GM21390 (cell line): ENCODE data around the gene TRAF1.

Experiments
- ATAC-seq: cut with Tn5 transposase; IDR thresholded peaks from one replicate; pipeline ENCODE4 v1.9.1; 2021; ENCODE audit not compliant: unreplicated experiment

TRAF1 gene

DNA sequence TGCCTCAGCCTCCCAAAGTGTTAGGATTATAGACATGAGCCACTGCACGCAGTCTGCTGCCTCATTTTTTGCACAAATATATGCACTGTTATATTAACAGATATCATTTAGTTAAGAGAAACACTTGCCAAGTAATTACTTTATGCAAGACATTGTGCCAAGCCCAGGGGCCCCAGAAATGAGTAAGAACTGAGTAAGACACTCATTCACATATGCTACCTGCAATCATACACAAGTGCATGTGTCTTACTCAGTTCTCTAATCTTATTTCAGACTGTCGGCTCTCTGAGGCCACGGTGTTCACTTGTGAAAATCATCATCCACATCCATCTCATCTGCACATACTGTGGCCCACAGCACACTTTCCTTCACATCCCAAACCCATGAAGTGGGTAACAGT is 16.0 kb downstream of the TRAF1 start:
- ATAC-seq: no peak

DNA sequence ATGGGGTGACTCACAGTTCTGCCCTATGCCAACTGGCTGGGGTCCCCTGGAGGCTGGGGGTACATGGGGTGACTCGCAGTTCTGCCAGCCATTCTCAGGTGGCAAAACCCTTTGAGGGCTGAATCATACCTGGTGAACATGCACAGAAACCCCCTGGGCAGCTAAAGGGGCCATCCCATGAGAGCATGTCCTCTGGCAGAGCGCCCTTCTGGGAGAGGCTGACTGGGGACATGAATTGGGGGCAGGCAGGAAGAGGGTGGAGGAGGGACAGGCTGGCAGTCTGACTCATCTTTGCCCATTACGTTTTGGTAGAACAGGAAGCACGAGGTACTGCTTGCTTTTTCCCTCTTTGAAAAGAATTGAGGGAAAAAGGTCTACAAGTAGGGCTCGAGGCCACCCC is 16.7 kb downstream of the TRAF1 start:
- no peak for ATAC-seq

DNA sequence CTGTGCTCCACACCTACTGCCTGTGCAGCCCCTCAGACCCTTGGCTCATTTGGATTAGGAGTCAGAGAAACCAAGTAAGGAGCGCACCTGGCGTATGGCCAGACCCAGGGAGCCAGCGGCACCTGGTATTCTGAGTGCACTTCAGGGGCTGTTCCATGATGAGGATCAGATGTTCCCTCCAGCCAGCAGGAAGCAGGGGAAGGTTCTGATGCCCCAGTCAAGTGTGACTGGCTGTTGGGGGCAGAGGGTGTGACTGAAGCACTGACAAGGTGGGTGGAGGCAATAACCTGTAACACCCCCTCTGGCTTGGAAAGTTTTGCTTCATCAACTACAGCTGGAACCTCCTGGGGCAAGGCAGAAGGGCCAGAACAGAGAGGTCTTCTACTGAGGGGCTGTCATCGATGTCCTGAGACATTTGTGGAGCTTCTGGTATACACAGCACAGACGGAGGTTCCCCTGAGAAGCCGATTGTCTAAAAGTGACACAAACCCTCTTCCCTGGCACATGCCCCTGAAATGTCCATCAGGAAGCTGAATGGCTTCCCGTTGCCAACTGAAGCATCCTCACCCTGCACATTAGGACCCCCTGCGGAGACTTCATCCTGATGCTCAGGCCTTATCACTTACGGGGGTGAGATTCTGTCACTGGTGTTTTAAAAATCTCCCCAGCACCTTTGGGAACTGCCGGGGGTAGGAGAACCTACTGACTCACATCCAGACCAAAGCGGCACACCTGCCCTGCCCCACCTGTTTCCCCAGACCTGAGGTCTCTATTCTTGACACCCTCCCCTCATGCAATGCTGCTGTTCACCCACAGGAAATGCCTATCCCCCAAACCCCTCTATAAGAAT is 21.1 kb downstream of the TRAF1 start:
- no peak for ATAC-seq

DNA sequence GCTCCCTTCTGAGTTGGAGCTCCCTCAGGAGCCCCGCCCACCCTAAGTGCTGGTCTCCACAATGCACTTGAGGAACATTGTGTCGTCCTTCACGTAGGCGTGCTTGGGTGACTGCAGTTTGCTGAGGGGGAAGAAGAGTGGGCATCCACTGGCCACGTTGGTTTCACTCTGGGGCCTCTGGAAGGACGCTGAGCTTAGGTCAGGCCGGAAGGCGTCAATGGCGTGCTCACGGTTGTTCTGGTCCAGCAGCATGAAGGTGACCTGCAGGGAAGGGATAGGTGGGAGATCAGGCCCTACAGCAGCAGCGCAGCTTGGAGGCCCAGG is 21.7 kb downstream of the TRAF1 start:
- no peak for ATAC-seq

DNA sequence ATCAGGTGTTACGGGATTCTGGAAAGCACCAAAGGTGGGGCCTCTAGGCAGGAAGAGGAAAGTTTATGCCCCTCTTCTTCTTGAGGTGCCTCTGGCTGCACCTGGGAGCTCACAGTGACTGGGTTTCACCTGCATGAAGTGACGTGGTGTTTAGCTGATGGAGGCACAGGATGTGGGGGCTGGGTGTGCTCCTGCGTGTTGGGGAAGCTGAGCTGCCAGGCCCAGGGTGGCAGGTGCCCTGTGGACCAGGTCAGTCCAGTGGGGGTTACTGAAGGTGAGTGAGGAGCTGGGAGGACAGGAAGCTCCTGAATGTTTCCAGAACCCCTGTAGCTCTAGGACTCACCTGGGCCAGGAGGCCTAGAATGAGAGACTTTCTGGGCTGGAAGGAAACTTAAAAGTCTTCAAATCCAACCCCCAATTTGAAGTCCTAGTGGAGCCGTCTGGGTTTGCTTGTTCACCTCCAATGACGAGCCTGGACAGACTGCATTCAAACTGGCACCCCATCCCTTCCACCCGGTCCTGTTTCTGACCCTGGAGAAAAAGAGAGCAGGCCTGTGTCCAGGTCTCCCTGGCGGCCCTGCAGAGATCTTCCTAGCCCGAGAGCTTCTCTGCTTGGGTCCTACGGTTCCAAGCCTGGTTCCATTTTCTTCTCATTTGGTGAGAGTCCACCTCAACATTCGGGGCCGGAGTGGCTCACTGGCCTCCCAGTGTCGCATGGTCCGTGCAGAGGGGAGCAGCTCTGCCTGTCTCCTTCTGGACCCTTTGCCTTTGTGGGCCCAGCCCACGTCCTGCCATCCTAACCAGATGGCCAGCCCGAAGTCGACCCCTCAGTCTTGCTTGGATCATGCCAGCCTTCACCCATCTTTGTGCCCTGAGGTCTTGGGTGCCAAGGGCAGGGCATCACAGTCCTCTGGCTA is 22.3 kb downstream of the TRAF1 start:
- ATAC-seq: no peak

DNA sequence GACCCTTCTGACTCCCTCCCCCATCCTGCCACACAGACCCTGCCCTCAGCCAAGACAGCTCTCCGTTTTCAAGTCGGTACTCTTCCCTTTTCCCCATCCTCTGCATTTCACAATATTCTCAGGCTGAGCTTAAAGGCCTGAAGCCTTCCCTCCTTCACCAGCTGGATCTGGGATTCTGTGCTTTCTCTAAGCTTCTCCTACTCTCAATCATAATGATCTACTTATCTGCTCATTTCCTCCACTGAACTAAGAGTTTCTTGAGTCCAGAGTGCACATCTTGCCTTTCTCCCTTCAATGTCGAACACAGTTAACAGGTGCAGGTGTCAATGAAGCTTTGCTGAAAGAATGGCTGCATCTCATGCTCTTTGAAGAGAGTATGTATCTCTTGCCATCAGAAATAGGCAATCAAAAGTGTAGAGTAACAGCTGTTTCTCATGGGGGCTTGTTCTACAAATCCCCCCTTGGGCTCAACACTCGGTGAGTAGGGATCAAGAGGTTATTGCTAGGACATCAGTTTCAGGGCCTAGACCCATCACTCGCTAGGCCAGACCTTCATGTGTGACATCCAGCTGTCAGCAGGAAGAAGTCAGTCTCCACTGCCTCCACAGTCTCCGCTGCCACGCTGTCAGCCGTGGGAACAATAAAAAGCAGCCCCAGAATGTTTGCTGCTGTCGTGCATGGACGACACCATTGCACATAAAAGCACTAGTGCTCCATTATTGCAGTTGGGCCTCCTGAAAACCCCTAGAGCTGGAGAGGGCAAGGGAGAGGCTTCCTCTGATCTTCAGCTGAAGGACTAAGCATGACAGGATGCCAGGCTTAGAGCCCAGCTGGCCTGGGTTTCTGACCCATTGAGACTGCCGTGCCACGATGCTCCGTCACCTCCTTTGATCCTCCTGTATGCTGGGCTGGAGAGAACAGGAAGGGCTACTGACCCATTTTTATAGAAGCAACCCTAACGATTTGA is 23.7 kb downstream of the TRAF1 start:
- no peak for ATAC-seq

DNA sequence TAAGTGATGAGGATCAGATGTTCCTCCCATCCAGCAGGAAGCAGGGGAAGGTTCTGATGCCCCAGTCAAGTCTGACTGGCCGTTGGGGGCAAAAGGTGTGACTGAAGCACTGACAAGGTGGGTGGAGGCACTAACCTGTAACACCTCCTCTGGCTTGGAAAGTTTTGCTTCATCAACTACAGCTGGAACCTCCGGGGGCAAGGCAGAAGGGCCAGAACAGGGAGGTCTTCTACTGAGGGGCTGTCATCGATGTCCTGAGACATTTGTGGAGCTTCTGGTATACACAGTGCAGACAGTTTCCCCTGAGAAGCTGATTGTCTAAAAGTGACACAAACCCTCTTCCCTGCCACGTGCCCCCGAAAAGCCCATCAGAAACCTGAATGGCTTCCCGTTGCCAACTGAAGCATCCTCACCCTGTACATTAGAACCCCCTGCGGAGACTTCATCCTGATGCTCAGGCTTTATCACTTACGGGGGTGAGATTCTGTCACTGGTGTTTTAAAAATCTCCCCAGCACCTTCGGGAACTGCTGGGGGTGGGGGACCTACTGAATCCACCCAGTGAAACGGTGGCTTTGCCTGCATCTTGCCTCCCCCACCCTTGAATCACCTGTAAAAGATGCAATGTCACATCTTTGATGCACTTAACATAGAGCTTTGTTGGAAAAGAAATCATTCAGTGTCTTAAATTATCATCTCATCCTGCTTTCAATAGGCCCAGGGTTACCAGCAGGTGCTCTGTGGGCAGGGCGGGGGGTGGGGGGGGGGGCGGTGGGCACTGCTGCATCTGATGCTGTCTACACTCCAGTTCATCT is 24.6 kb downstream of the TRAF1 start:
- ATAC-seq: no peak

DNA sequence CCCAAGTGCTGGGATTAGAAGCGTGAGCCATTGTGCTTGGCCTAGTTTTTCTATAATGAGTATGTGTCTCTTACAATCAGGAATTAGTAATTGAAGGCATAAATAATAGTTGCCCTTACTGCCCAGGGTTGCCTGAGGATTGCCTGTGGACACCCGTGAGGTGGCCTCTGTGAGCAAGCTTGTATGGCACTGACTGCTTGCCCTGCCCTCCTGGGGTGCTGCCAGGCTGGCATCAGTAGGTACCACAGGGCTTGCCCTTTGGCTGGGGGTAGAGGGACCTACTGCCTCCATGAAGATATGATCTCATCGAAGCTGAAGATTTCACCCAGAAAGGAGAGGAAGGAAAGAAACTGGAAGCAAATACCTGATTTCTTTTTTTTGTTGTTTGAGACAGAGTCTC is 25.8 kb downstream of the TRAF1 start:
- no peak for ATAC-seq

DNA sequence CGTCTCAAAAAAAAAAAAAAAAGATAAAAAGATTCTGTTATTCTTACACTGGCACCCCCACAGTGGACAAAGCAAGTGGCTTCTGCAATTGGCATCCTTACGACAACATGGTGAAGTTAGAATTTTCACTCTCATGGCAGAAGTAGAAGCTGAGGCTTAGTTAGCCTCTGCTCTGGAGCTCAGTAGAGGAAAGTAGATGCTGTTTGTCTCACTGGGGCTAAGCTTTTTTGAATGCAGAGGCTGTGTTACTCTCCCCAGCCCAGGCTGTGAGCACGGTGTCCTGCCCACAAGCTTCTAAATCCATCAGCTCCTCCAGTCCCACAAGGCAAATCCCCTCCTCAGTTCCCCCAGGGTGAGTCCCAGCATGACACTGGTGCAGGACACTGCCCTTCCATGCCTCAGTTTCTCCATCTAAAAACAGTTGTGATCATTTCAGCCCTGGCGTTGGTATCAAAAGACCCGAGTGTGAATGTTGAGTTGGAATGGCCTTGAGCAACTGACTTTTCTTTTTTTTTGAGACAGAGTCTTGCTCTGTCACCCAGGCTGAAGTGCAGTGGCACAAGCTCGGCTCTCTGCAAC is 27.0 kb downstream of the TRAF1 start:
- ATAC-seq: no peak

DNA sequence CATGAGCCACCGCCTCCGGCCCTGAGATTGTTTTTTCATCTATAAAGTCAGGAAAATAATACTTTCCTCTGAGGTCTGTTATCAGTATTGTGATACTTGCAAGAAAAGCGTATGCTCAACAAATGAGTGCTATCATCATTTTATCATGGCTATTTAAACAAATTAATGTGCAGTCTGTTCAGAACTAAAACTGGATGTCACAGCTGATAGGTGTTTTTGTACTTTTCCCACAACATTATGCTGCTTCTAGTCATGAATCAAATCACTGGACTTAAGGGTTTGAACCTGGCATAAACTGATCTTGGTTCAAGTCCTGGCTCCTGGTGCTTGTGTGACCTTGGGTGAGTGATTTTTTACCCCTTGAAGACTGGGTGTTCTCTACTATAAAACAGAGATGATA is 28.2 kb downstream of the TRAF1 start:
- no peak for ATAC-seq

DNA sequence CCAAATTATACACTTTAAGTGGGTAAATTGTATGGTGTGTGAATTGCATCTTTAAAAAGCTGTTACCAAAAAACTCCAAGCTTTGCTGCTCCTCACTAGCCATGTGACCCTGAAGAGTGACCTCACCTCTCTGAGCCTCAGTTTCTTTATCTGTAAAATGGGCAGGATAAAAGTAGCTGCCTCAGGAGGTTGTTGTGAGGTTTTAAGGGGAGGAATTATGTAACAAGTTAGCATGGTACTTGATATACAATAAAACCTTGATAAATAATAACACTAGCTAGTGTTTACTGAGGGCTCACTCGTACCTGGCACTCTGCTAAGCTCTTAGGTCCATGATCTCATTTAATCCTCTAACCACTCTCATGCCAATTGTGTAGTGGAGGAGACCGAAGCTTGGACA is 30.6 kb downstream of the TRAF1 start:
- ATAC-seq: no peak

DNA sequence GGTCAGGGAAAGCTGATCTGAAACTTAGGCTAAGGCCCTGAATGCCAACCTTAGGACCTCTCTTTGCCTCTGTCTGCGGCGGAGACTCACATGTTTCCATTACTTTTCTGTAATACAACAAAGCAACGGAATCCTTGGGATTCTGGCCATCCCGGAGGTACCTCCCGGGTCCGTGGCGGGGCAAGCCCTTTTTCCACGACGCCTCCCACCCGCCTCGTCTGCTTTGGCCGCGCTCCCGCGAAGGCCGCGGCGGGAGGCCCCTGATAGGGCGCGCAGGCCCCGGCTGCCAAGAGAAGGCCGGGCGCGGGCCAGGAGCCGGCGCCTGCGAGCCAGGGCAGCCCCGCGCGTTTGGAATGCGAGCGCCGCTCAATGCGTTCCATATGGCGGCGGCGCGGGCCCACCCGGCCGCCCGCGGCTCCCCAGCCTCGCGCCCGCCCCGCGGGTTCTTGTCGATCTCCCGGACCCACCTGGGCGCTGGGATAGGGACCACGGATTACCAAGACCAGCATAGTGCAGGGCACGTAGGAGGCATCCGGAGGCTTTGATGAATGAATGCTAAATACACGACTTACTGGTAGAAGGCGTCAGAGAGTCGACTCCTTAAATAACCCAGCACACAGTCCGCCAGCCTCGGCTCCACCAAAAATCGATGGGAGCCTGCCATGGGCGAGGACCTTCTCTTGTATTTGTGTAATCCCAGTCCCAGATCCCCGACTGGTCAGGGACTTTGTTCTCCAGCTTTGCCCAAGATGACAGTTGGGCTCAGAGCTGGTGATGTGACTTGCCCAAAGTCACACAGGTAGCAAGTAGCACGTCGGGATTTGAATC is 32.1 kb downstream of the TRAF1 start:
- no peak for ATAC-seq

DNA sequence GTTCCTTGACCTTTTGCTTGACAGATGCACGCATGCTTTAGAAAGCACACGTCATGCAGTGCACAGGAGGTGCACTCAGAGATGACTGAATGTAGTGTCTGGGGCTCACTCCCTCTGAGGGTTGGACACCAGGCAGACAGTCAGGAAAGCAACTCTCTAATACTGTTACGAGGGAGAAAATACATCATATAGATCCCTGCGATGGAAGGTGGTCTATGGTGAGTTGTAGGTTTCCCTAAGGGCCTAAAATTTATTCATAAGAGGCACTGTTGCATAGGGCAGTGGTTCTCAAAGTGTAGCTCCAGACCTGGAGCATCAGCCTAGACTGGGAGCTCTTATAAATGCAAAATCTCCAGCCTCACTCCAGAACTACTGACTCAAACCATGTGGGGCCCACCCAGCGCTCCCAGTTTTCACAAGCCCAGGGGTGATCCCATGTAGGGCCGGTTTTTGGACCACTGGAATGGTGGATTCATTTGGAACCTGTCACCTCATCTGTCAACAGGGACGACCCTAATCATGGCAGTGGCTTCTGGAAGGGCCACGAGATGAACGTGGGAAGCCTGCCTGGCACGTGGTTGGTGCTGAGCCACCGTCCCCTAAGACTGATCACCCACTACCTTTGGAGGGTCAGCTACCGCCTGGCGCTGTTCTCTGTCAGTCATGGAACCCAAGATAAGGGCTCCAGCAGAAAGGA is 32.8 kb downstream of the TRAF1 start:
- no peak for ATAC-seq

DNA sequence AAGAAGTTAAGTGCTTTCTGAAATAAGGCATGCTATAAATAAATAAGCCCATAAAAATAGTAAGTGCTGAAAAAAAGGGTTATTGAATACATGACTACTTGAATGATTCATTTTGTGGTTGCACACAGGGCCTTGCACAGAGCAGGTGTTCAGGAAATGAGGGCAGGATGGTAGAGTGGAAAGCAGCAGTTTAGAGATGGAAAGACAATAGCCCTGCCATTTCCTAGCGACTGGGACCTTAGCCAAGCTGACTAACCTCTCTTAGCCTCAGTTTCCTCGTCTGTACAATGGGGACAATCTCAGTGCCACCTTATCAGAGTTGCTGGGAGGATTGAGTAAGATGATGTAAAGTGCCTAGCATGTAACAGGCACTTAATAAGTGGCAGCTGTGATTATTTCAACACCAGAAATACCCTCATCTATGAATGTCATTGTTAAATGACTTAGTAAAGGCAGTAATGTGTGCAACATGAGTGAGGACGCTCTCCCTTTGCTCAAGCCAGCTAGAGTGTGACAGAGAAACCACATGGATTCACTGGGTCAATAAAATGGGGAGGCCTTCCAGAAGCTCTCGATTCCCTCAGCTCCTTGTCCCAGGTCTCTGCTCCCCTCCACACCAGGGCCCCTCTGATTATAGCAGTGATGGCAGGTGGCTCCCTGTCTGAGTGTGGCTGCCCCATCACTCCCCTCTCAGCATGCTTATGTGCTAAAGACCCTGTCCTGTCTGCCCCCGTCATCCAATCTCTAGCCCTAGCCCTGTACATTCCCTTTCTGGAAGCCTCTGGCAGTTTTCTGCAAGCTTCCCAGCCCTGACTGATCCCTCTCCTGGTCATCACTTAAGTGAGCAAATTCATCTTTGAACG is 33.6 kb downstream of the TRAF1 start:
- peak; percentile 69 for ATAC-seq

DNA sequence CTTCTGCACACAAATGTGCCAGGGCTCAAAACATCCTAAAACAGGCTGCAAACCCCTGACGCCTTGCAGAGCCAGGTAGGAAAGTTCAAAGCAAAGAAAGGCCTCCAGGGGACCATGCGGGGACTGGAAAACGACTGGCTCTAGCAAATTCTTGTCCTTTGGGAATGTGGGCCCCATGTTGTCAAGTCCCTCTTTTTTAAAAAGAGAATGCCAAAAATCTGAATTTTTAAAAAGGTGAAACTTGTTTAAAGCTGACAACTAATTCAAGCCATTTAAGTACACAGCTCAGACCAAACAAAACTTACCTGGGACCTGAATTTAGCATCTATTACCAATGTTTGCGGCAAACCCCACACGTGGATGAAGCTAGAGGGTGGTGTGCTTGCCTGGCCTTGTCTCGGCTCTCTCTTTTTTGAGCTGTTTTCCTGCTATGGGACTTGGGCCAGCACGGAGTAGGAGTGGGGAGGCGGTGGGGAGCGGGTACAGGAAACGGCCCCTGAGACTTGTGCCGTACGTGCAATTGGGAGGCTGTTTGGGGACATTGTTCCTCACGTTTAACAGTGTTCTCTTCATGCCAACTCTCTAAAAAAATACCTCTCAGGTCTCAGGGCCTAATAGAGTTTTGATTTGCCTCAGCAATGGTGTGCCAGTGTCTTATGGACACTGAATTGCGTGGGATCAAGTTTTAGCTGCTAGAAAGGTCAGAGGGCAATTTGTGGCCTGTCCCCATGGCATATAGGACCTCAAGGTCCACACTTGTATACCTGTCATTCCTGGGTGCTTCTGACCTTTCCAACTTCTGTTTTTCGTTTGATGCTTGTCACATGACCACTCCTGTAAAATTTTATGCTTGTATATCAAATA is 34.5 kb downstream of the TRAF1 start:
- peak; percentile 32 for ATAC-seq

DNA sequence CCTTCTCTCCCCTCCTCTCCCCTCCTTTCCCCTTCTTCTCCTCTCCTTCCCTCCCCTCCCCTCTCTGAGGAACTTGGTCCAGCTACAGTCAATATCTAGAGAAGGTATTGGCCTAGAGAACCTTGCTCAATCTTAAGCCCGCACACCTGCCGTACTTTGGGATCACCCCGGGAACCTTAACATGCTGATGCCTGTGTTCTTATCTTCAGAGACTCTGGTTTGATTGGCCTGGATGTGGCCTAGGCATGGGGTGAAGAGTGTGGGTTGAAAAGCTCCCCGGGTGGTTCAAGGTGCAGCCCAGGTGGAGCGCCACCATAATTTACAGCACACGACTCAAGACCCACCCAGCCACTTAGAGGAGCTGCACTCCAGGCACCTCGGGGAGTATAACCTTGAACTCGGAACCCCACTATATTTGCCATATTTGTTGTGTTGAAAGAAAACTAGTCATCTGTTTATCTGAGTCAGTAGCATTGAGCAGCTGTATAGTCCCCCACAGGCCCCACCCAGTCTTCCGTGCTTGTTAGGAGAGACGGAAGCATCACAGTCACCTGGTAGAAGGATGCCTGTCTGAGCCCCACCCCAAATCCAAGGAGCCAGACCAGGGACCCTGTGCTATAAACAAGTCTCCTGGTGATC is 35.2 kb downstream of the TRAF1 start:
- no peak for ATAC-seq
